ENCODE data around the gene RIT1.

RIT1 gene

GRCh38 chr1:155929057-155929456 lies 17.9 kb upstream of the RIT1 start:
- Histone ChIP-seq H3K9me3 (no peaks in the 10 kb centered on the region), H3K36me3 (replicated peaks) (peaks cover 97% of the 10 kb centered on the region), H3K4me1 (peaks cover 15% of the 10 kb centered on the region), H3K4me3 (no peak overlapping the region), H3K27me3 (ENCODE audit: low read depth) (no peaks in the 10 kb centered on the region)
- DNase-seq (ENCODE audit: low spot score in 2 of 2): no peak
- in situ Hi-C loops (cut with MboI; ENCODE audit: low sequenced_read_pairs): loop anchor here (10.0 kb wide), 1 partner anchor 396 kb away; no protein-coding TSS in a partner anchor

- DNase-seq (ENCODE audit: low spot score in 2 of 2): no peak
- in situ Hi-C loops (cut with MboI; ENCODE audit: low sequenced_read_pairs): loop anchor here (10.0 kb wide), 1 partner anchor 399 kb away; no protein-coding TSS in a partner anchor
- Histone ChIP-seq H3K27me3 (ENCODE audit: low read depth) (no peaks in the 10 kb centered on the region), H3K9me3 (no peaks in the 10 kb centered on the region), H3K4me1 (no peaks in the 10 kb centered on the region), H3K36me3 (replicated peaks) (peaks cover 97% of the 10 kb centered on the region), H3K4me3 (no peak overlapping the region)
Measured at GRCh38 chr1:155925506-155925905, 14.4 kb upstream of the RIT1 start.

- no peaks in the 10 kb centered on the region for H3K4me1 ChIP-seq
- no peaks in the 10 kb centered on the region for H3K27me3 ChIP-seq (ENCODE audit: low read depth)
- no peaks in the 10 kb centered on the region for H3K9me3 ChIP-seq
- H3K36me3 ChIP-seq (replicated peaks): peaks cover 95% of the 10 kb centered on the region
- in situ Hi-C loops (cut with MboI; ENCODE audit: low sequenced_read_pairs): loop anchor here (10.0 to 25.0 kb wide), 2 partner anchors 404 to 1683 kb away; no protein-coding TSS in a partner anchor
- DNase-seq (ENCODE audit: low spot score in 2 of 2): no peak
- H3K4me3 ChIP-seq: no peak overlapping the region
Measured at GRCh38 chr1:155920717-155921116, 9.6 kb upstream of the RIT1 start.

GRCh38 chr1:155919801-155920200 lies 8.7 kb upstream of the RIT1 start:
- Histone ChIP-seq H3K9me3 (no peaks in the 10 kb centered on the region), H3K4me1 (no peaks in the 10 kb centered on the region), H3K4me3 (no peak overlapping the region), H3K27me3 (ENCODE audit: low read depth) (no peaks in the 10 kb centered on the region), H3K36me3 (replicated peaks) (peaks cover 93% of the 10 kb centered on the region)
- in situ Hi-C loops (cut with MboI; ENCODE audit: low sequenced_read_pairs): loop anchor here (10.0 to 25.0 kb wide), 3 partner anchors 385 to 1682 kb away; no protein-coding TSS in a partner anchor
- no peak for DNase-seq (ENCODE audit: low spot score in 2 of 2)

GRCh38 chr1:155918660-155919059 lies 7.5 kb upstream of the RIT1 start:
- Histone ChIP-seq H3K27me3 (ENCODE audit: low read depth) (no peaks in the 10 kb centered on the region), H3K4me1 (no peaks in the 10 kb centered on the region), H3K4me3 (no peak overlapping the region), H3K9me3 (no peaks in the 10 kb centered on the region), H3K36me3 (replicated peaks) (peaks cover 93% of the 10 kb centered on the region)
- in situ Hi-C loops (cut with MboI; ENCODE audit: low sequenced_read_pairs): loop anchor here (10.0 to 25.0 kb wide), 2 partner anchors 386 to 1681 kb away; no protein-coding TSS in a partner anchor
- DNase-seq (ENCODE audit: low spot score in 2 of 2): no peak

GRCh38 chr1:155913969-155914757 lies 3.0 kb upstream of the RIT1 start:
- no peak for DNase-seq (ENCODE audit: low spot score in 2 of 2)
- peaks cover 7% of the 10 kb centered on the region; the same call in 1 of the 2 replicates for H3K4me1 ChIP-seq
- peaks cover 70% of the 10 kb centered on the region for H3K36me3 ChIP-seq (replicated peaks)
- in situ Hi-C loops (cut with MboI; ENCODE audit: low sequenced_read_pairs): loop anchor here (10.0 to 25.0 kb wide), 2 partner anchors 391 to 1677 kb away; no protein-coding TSS in a partner anchor
- H3K4me3 ChIP-seq: no peak overlapping the region
- H3K9me3 ChIP-seq: no peaks in the 10 kb centered on the region
- no peaks in the 10 kb centered on the region for H3K27me3 ChIP-seq (ENCODE audit: low read depth)

GRCh38 chr1:155912056-155912536 lies 947 bp upstream of the RIT1 start:
- no peak for DNase-seq (ENCODE audit: low spot score in 2 of 2)
- peaks cover 7% of the 10 kb centered on the region; the same call in 1 of the 2 replicates for H3K4me1 ChIP-seq
- H3K4me3 ChIP-seq: no peak overlapping the region
- H3K36me3 ChIP-seq (replicated peaks): peaks cover 67% of the 10 kb centered on the region
- no peaks in the 10 kb centered on the region for H3K27me3 ChIP-seq (ENCODE audit: low read depth)
- in situ Hi-C loops (cut with MboI; ENCODE audit: low sequenced_read_pairs): loop anchor here (10.0 to 25.0 kb wide), 2 partner anchors 393 to 1675 kb away; no protein-coding TSS in a partner anchor
- no peaks in the 10 kb centered on the region for H3K9me3 ChIP-seq

GRCh38 chr1:155910621-155911121 lies 478 bp downstream of the RIT1 start:
- peaks cover 7% of the 10 kb centered on the region; the same call in 1 of the 2 replicates for H3K4me1 ChIP-seq
- peaks cover 56% of the 10 kb centered on the region for H3K36me3 ChIP-seq (replicated peaks)
- peak overlapping the region; percentile 52 for H3K4me3 ChIP-seq
- DNase-seq (ENCODE audit: low spot score in 2 of 2): peak; percentile 32 to 64
- in situ Hi-C loops (cut with MboI; ENCODE audit: low sequenced_read_pairs): loop anchor here (10.0 to 25.0 kb wide), 2 partner anchors 394 to 1673 kb away; no protein-coding TSS in a partner anchor
- no peaks in the 10 kb centered on the region for H3K9me3 ChIP-seq
- no peaks in the 10 kb centered on the region for H3K27me3 ChIP-seq (ENCODE audit: low read depth)

GRCh38 chr1:155909894-155910293 lies 1.3 kb downstream of the RIT1 start:
- in situ Hi-C loops (cut with MboI; ENCODE audit: low sequenced_read_pairs): loop anchor here (10.0 to 25.0 kb wide), 2 partner anchors 395 to 1673 kb away; no protein-coding TSS in a partner anchor
- Histone ChIP-seq H3K4me3 (no peak overlapping the region), H3K27me3 (ENCODE audit: low read depth) (no peaks in the 10 kb centered on the region), H3K36me3 (replicated peaks) (peaks cover 53% of the 10 kb centered on the region), H3K4me1 (peaks cover 7% of the 10 kb centered on the region; the same call in 1 of the 2 replicates), H3K9me3 (no peaks in the 10 kb centered on the region)
- DNase-seq (ENCODE audit: low spot score in 2 of 2): no peak

- no peaks in the 10 kb centered on the region for H3K27me3 ChIP-seq (ENCODE audit: low read depth)
- in situ Hi-C loops (cut with MboI; ENCODE audit: low sequenced_read_pairs): loop anchor here (25.0 kb wide), 1 partner anchor 1667 kb away; no protein-coding TSS in a partner anchor
- peaks cover 73% of the 10 kb centered on the region for H3K36me3 ChIP-seq (replicated peaks)
Measured at GRCh38 chr1:155904261-155904660, 6.9 kb downstream of the RIT1 start.

GRCh38 chr1:155900161-155900560 lies 11.0 kb downstream of the RIT1 start:
- Histone ChIP-seq H3K4me1 (no peaks in the 10 kb centered on the region; the same call in 1 of the 2 replicates), H3K36me3 (replicated peaks) (peaks cover 71% of the 10 kb centered on the region), H3K4me3 (no peak overlapping the region), H3K27me3 (ENCODE audit: low read depth) (no peaks in the 10 kb centered on the region), H3K9me3 (no peaks in the 10 kb centered on the region)
- no peak for DNase-seq (ENCODE audit: low spot score in 2 of 2)
- in situ Hi-C loops (cut with MboI; ENCODE audit: low sequenced_read_pairs): loop anchor here (25.0 kb wide), 1 partner anchor 1663 kb away; no protein-coding TSS in a partner anchor

More at GRCh38 chr1:155904261-155904660, 6.9 kb downstream of the RIT1 start:
- Histone ChIP-seq H3K4me3 (no peak overlapping the region), H3K9me3 (no peaks in the 10 kb centered on the region), H3K4me1 (no peaks in the 10 kb centered on the region)
- no peak for DNase-seq (ENCODE audit: low spot score in 2 of 2)

GRCh38 chr1:155899683-155900082 lies 11.5 kb downstream of the RIT1 start:
- in situ Hi-C loops (cut with MboI; ENCODE audit: low sequenced_read_pairs): loop anchor here (25.0 kb wide), 1 partner anchor 1662 kb away; no protein-coding TSS in a partner anchor
- Histone ChIP-seq H3K27me3 (ENCODE audit: low read depth) (no peaks in the 10 kb centered on the region), H3K4me3 (no peak overlapping the region), H3K4me1 (no peaks in the 10 kb centered on the region; the same call in 1 of the 2 replicates), H3K36me3 (replicated peaks) (peaks cover 66% of the 10 kb centered on the region), H3K9me3 (no peaks in the 10 kb centered on the region)
- DNase-seq (ENCODE audit: low spot score in 2 of 2): no peak

- in situ Hi-C loops (cut with MboI; ENCODE audit: low sequenced_read_pairs): no loop called here
- Histone ChIP-seq H3K4me1 (no peaks in the 10 kb centered on the region; the same call in 1 of the 2 replicates), H3K9me3 (no peaks in the 10 kb centered on the region), H3K4me3 (no peak overlapping the region), H3K36me3 (replicated peaks) (peaks cover 58% of the 10 kb centered on the region), H3K27me3 (ENCODE audit: low read depth) (no peaks in the 10 kb centered on the region)
- DNase-seq (ENCODE audit: low spot score in 2 of 2): no peak
Measured at GRCh38 chr1:155898888-155899287, 12.3 kb downstream of the RIT1 start.
